22Rv1 (cell line): Measurements from ENCODE around the gene ERO1A.

Experiments used
- H3K27ac ChIP-seq: fragments of 450-650 bp; 2 replicates; pipeline ENCODE4 v1.5.1; 2017
- ZFX ChIP-seq: fragments of 450-650 bp; IDR thresholded peaks from 2 replicates; pipeline ENCODE4 v1.6.1; 2017; ENCODE audit warnings: antibody characterized with exemption, borderline replicate concordance
- TF ChIP-seq, protein P1 (sequence below): fragments of 450-650 bp; IDR thresholded peaks from 2 replicates; pipeline ENCODE4 v1.5.1; 2017; ENCODE audit warnings: mild to moderate bottlenecking

Gene ERO1A

DNA sequence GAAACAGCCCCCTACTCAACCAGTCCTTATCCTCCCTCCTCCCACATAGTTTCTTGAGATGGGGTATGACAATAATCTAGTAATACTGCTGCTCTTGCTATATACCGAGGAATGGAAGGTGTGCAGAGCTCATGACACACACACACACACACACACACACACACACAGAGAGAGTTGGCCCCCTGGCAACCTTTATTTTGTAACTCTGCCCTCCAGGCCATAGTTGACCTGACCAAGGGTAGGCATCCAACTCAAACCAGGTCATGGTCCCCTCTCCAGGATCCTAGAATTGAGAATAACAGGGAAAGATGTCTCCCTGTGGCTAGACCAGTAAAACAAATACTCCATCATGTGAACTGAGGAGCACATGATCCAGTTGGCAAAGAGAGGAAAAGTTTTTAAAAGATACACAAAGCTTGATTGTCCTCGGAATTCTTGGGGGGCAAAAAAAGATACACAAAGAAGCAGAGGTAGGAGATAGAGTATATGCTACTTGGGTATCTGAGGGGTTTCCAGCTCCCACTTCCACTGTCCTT lies 11.3 kb downstream of the ERO1A start:
- H3K27ac ChIP-seq, result no peak overlapping the region
- TF ChIP-seq ZFX, result no peak
- TF ChIP-seq, protein P1, sequence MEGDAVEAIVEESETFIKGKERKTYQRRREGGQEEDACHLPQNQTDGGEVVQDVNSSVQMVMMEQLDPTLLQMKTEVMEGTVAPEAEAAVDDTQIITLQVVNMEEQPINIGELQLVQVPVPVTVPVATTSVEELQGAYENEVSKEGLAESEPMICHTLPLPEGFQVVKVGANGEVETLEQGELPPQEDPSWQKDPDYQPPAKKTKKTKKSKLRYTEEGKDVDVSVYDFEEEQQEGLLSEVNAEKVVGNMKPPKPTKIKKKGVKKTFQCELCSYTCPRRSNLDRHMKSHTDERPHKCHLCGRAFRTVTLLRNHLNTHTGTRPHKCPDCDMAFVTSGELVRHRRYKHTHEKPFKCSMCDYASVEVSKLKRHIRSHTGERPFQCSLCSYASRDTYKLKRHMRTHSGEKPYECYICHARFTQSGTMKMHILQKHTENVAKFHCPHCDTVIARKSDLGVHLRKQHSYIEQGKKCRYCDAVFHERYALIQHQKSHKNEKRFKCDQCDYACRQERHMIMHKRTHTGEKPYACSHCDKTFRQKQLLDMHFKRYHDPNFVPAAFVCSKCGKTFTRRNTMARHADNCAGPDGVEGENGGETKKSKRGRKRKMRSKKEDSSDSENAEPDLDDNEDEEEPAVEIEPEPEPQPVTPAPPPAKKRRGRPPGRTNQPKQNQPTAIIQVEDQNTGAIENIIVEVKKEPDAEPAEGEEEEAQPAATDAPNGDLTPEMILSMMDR, result no peak

DNA sequence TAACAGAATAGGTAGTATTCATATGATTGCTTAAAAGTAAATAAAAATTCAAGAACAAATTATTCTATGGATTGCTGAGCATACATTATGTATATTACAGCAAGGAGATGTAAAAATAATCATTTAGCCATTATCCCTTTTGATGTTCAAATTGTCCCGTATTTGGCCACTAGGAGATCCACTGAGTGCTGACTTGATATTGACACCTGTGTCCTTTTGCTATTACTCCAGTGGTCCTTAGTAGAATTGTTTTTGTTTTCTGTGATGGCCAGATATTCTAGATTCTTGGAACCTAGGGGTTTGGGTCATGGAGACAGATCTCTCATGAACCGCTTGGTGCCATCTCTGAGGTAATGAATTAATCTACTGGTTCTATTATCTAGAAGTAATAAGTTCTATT lies 16.8 kb downstream of the ERO1A start:
- no peak for TF ChIP-seq ZFX
- TF ChIP-seq, protein P1, result peak; percentile 57

GRCh38 chr14:52663850-52664249 lies 31.5 kb downstream of the ERO1A start:
- H3K27ac ChIP-seq, result 0 out of 2 replicates have a peak overlapping the region, but pooled peaks have one; percentile 9
- TF ChIP-seq, protein P1, result no peak
- no peak for TF ChIP-seq ZFX

More for the DNA sequence above, 16.8 kb downstream of the ERO1A start:
- no peak overlapping the region for H3K27ac ChIP-seq

DNA sequence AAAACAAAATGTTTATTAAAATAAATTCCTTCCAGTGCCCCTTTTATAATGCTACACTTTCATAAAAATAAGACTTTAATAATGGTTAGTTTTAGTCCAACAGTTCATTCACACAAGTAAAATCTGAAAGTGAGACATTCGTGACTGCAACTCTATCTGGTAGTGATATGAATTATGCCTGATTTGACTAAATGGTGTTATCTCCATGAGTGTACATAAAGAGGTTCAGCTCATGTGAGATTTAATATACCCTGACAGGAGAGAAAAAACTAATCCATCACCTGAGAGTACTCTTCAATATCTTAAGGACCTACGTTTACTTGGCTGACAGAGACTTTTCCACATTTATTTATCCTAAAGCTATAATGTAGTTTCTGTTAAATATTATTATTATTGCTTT lies 34.0 kb downstream of the ERO1A start:
- TF ChIP-seq, protein P1, result no peak
- no peak for TF ChIP-seq ZFX

GRCh38 chr14:52660832-52661231 lies 34.5 kb downstream of the ERO1A start:
- TF ChIP-seq ZFX, result no peak
- TF ChIP-seq, protein P1, result no peak
- H3K27ac ChIP-seq, result no peak overlapping the region

More for the DNA sequence above, 34.0 kb downstream of the ERO1A start:
- H3K27ac ChIP-seq, result no peak overlapping the region

DNA sequence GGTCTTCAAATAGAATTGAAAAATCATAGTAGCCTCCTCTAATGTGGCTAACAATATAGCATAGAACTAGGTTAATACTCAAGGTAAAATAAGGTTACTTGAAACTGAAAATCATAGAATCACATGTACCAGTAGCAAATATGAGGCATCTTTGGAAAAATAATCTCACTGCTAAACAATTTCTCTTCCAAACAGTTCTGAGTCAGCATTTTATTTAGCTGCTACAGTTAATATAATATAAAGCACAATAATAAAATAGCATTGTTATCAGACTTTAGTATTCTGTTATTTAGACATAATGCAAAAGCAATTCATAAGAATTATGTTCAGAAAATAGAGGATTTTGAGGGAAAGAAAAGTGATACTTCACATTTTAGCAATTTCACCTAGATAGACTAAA lies 35.0 kb downstream of the ERO1A start:
- no peak overlapping the region for H3K27ac ChIP-seq
- TF ChIP-seq, protein P1, result no peak
- no peak for TF ChIP-seq ZFX

GRCh38 chr14:52656905-52657304 lies 38.5 kb downstream of the ERO1A start:
- H3K27ac ChIP-seq, result no peak overlapping the region
- TF ChIP-seq ZFX, result no peak
- TF ChIP-seq, protein P1, result no peak
